ENCODE results near the gene SIX3.
A peak's percentile ranks its signal among the peaks of the same experiment; 100 is the strongest.

SIX3 gene

GRCh38 chr2:44959855-44960254 lies 18.4 kb downstream of the SIX3 start:
- DNase-seq, result no peak

GRCh38 chr2:44960871-44961270 lies 19.4 kb downstream of the SIX3 start:
- DNase-seq, result no peak

DNA sequence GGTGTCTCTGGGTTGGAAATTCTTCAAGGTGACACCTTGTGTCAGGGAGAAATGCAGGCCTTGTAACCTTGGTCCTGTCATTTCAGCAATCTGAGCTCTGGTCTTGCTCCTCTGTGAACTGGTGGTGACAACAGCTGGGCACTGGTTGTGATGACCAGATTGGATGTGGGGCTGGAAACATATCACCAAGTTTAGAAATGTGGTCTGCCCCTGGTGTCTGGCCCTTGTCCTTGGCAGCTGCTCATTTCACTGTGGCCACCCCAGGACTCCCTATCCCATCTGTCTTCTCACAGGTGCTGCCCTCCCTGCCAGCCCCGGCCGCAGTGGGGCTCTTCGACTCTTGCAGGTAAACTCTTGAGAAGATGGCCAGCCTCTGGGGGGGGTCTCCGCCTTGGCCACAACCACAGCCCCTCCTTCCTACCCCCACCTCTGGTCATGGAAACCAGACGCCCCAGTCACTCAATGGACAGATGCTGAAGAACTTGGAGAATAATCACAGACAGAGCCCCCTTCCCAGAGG lies 20.7 kb downstream of the SIX3 start:
- DNase-seq, result no peak

GRCh38 chr2:44964752-44965236 lies 23.3 kb downstream of the SIX3 start:
- DNase-seq, result no peak

DNA sequence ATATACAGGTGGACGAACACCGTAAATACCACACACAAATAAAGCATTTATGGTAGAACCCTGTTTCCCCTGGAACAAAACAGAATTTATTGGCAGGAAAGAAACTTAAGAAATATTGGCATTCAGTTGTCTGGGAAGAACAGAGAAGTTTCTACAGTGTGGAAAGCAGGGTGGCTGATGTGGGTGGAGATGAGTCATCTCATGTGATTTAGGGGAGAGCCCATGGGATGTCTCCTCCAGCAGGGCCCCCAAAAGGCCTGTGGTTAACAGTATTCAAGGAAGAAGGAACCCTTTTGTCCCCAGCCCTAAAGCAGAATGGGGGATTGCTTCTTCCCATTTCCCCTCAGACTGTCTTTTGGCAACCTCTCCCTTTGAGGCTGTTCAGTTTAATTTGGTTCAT lies 24.2 kb downstream of the SIX3 start:
- DNase-seq, result no peak

GRCh38 chr2:44967056-44967455 lies 25.6 kb downstream of the SIX3 start:
- DNase-seq, result no peak

DNA sequence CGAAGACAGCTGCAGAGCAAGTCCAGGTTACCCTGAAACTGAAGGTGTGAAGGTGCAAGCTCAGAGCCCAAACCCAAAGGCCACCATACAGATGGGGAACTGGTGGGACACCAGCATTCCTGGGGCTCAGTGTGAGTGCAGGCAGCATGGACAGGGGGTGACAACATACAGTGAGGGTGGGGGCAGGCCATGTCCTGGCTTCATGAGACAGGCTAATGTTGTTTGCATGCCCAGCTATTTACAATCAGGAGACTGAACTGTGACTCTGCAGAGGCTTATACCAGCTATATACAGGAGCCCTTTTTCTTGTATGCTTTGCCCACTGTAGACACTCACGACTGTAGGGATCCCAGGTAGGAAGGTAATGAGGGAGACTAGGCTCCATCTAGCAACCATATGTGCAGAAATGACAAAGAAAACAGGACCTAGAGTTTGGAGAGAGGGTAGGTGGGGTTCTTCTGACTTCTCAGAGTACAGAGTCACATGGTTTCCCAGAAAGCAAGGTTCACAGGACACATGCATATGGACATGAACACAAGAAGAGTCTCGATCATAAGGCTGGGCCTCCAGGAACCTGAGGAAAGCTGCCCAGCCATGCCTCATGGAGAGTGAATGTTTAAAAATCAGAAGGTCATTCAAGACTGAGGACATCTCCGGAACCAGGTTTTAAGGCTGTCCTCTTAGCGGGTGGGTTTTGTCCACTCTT lies 26.4 kb downstream of the SIX3 start:
- no peak for DNase-seq

- DNase-seq, result no peak
Measured at GRCh38 chr2:44969936-44970335, 28.4 kb downstream of the SIX3 start.

DNA sequence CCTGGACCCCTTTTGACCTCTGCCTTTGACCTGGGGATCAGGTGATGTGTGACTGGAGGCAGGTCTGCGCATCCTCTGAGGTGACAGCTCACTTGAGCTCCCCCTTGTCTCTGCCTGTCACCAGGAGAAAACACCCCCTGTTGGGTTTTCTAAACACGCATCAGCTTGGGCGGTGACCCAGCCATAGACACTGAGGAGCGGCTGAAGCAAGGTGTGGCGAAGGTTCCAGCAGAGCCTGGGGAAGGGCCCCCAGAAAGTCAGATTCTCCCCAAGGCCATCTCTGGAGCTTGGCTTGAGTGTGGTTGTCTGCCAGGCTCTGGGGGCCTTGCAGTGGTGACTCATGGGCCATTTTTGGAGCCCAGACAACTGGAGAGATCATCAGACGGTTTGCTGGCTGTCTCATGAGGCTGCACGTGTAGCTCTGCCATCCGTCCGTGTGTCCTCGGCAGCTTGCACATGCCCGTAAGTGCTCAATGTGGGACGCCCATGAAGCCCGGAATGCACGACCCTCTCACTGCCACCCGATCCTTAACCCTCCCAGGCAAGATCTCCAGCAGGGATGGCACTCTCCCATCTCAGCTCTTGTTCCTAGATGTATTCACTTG lies 29.4 kb downstream of the SIX3 start:
- no peak for DNase-seq

DNA sequence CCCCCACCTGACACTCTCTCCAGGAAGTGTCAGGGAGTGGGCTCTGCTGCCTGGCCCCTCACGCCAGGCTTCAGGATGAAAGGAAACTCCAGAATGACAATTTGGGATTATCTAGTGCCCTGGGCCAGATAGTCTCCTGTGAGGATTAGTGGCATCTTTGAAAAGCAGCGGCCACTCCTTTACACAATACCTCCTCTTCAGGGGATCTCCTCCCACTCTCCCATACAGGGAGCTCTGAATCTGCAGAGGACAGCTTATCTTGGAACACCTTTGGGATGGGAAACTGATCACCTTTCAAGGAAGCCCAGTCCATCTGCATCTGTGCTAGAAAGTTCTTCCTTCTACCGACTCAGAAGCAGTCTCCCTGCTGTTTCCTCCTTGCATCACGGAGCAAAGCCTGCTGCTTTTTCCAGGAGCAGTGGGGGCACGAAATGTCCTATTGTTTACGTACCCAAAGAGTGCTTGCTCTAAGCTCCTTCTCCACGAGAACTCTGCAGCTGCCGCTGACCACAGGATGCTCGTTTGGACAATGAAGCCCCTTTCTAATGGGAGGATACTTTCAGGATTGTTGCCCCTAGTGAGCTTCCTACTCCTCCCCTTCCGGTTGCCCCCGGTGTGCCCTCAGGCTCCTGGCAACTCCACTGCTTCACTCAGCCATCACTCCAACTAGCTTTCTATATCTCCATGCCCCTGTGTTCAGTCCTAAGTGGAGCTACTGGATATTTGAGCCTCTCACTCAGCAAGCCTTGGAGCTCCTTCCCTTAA lies 31.5 kb downstream of the SIX3 start:
- no peak for DNase-seq

DNA sequence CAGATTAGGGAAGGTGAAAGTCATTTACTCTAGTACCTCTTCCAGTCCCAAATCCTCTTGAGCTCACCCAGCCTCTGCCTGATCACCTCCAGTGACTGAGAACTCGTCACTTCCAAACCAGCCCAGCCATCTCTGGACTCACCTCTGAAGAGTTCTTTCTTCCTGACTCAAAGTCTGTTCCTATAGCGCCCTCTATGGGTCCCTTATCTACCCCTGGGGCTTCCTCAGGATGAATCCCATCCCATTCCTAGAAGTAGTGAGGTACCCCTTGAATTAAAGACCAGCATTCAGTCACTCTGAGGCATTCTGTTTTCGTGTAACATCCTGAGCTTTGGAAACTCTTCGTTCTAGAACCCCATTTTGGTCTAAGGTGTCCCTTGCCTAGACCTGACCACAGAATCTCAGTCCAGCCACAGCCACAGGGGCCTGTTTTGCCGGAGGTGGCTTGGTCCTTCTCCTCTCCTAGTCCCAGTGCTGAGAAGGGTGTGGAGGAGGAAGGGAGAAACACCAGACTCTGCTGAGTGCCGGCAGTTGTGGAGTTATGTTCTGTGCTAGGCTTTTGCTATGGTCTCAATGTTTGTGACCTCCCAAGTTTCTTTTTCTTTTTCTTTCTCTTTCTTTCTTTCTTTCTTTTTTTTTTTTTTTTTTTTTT lies 32.7 kb downstream of the SIX3 start:
- no peak for DNase-seq

- DNase-seq, result no peak
Measured at GRCh38 chr2:44975571-44976450, 34.3 kb downstream of the SIX3 start.

- no peak for DNase-seq
Measured at GRCh38 chr2:44979581-44979980, 38.1 kb downstream of the SIX3 start.

GRCh38 chr2:44980751-44981713 lies 39.5 kb downstream of the SIX3 start:
- DNase-seq, result no peak

- peak; percentile 67 for DNase-seq
Measured at GRCh38 chr2:44981714-44982108, 40.2 kb downstream of the SIX3 start.

GRCh38 chr2:44983836-44984604 lies 42.5 kb downstream of the SIX3 start:
- DNase-seq, result no peak

GRCh38 chr2:44989176-44989575 lies 47.7 kb downstream of the SIX3 start:
- DNase-seq, result no peak

DNA sequence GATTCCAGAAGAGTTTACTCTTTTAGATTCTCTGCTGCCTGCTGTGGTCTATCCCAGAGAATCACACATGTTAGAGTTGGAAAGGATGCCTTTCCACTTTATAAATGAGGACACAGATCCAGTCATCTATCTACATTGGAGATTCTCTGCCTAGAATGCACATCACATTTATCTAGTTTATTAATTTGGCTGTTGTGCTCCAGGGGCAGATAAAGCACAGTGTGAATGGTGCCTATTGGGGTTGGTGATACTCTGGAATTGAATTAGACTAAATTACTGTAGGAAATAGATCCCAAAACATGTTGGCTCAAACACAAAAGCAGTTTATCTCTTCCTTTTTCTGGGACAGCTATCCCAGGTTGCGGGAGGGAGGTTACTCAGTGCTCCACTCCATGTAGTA lies 52.9 kb downstream of the SIX3 start:
- DNase-seq, result no peak

Measured in activated CD4-positive, CD25-positive, alpha-beta regulatory T cell treated with anti-CD3 and anti-CD28 coated beads, Interleukin-2, amount 50 U/mL, for 72 hours (primary cell).